IPS-18c (cell line): Measurements from ENCODE around the gene APCDD1L.

Source experiments
- H3K4me3 ChIP-seq: 2 replicates; pipeline ENCODE4 v1.7.0; 2013; ENCODE audit warnings: low read depth, mild to moderate bottlenecking, low read length, moderate library complexity; ENCODE audit not compliant: insufficient read depth
- H3K9me3 ChIP-seq: one replicate; pipeline ENCODE4 v1.6.1; 2013; ENCODE audit warnings: mild to moderate bottlenecking, low read length, moderate library complexity; ENCODE audit not compliant: control insufficient read depth, insufficient read depth

APCDD1L gene

GRCh38 chr20:58480551-58481336 is 34.5 kb downstream of the APCDD1L start:
- H3K9me3 ChIP-seq: peaks cover 7% of the 10 kb centered on the region
- no peak overlapping the region for H3K4me3 ChIP-seq

GRCh38 chr20:58479726-58480440 is 35.3 kb downstream of the APCDD1L start:
- Histone ChIP-seq H3K9me3 (peaks cover 4% of the 10 kb centered on the region), H3K4me3 (no peak overlapping the region)

GRCh38 chr20:58478141-58478805 is 36.9 kb downstream of the APCDD1L start:
- no peak overlapping the region for H3K4me3 ChIP-seq
- peaks cover 4% of the 10 kb centered on the region for H3K9me3 ChIP-seq

GRCh38 chr20:58475466-58475865 is 39.7 kb downstream of the APCDD1L start:
- Histone ChIP-seq H3K4me3 (no peak overlapping the region), H3K9me3 (peaks cover 4% of the 10 kb centered on the region)

GRCh38 chr20:58473453-58474425 is 41.5 kb downstream of the APCDD1L start:
- Histone ChIP-seq H3K4me3 (no peak overlapping the region), H3K9me3 (peaks cover 4% of the 10 kb centered on the region)

GRCh38 chr20:58472273-58473018 is 42.8 kb downstream of the APCDD1L start:
- Histone ChIP-seq H3K9me3 (no peaks in the 10 kb centered on the region), H3K4me3 (0 out of 2 replicates have a peak overlapping the region, but pooled peaks have one; percentile 3)

GRCh38 chr20:58471193-58472164 is 43.7 kb downstream of the APCDD1L start:
- Histone ChIP-seq H3K9me3 (no peaks in the 10 kb centered on the region), H3K4me3 (0 out of 2 replicates have a peak overlapping the region, but pooled peaks have one; percentile 3)

- Histone ChIP-seq H3K4me3 (no peak overlapping the region), H3K9me3 (no peaks in the 10 kb centered on the region)
These were observed 44.6 kb downstream of the APCDD1L start for GRCh38 chr20:58470336-58471192.

GRCh38 chr20:58469616-58470015 is 45.6 kb downstream of the APCDD1L start:
- no peak overlapping the region for H3K4me3 ChIP-seq
- no peaks in the 10 kb centered on the region for H3K9me3 ChIP-seq

- H3K4me3 ChIP-seq: no peak overlapping the region
- H3K9me3 ChIP-seq: no peaks in the 10 kb centered on the region
These were observed 47.3 kb downstream of the APCDD1L start for GRCh38 chr20:58467572-58468527.

GRCh38 chr20:58466729-58467571 is 48.2 kb downstream of the APCDD1L start:
- H3K9me3 ChIP-seq: no peaks in the 10 kb centered on the region
- no peak overlapping the region for H3K4me3 ChIP-seq

GRCh38 chr20:58466095-58466708 is 49.0 kb downstream of the APCDD1L start:
- H3K4me3 ChIP-seq: no peak overlapping the region
- no peaks in the 10 kb centered on the region for H3K9me3 ChIP-seq
